Stomach (tissue), 4 donors: ENCODE data around the gene MS4A8.

Experiments
- CTCF ChIP-seq, 7 experiments: fragments of 450-650 bp in 4 of 7; fragments of 200-600 bp in 3 of 7; sonication (generic) in 3 of 7; IDR thresholded peaks; one replicate each; pipeline ENCODE4 v1.5.1; 2016 to 2019; ENCODE audit warnings: antibody characterized with exemption in 7 of 7, control low read depth in 2 of 7, mild to moderate bottlenecking in 1 of 7
- EP300 ChIP-seq: sonication (generic); formaldehyde crosslinking; IDR thresholded peaks from one replicate; pipeline ENCODE4 v1.6.1; 2017; ENCODE audit warnings: antibody characterized with exemption
- POLR2A ChIP-seq, 4 donors: fragments of 450-650 bp; IDR thresholded peaks; one replicate each; pipeline ENCODE4 v1.6.1; 2016; ENCODE audit warnings: antibody characterized with exemption in 4 of 4, control low read depth in 2 of 4, mild to moderate bottlenecking in 1 of 4, moderate library complexity in 1 of 4
- POLR2AphosphoS5 ChIP-seq, 3 donors: sonication (generic); formaldehyde crosslinking; IDR thresholded peaks; one replicate each; pipeline ENCODE4 v1.6.1; 2016; ENCODE audit warnings: antibody characterized with exemption in 3 of 3

- TF ChIP-seq CTCF (IDR thresholded peaks at IDR 0.05): no peak
- no peak for TF ChIP-seq POLR2AphosphoS5 (IDR thresholded peaks at IDR 0.05)
- TF ChIP-seq EP300: no peak
- no peak for TF ChIP-seq POLR2A (IDR thresholded peaks at IDR 0.05)
Measured at GRCh38 chr11:60748821-60749220, 49.4 kb downstream of the MS4A8 start.
